ENCODE results near the gene REXO4.
A peak's percentile ranks its signal among the peaks of the same experiment; 100 is the strongest.

- TF ChIP-seq CTCF (IDR thresholded peaks at IDR 0.05) (no peak), POLR2A (IDR thresholded peaks at IDR 0.05) (peak in 1 of 2 donors; percentile 21)
Observed at GRCh38 chr9:133460405-133461175, 42.8 kb upstream of the REXO4 start.
